HUES48 (cell line): Measurements from ENCODE around the gene DVL1.
A peak's percentile ranks its signal among the peaks of the same experiment; 100 is the strongest.
"Not testable (repeated sequence)": the region's sequence is repeated elsewhere in the genome, so short reads cannot be mapped to it uniquely, and the experiment has no call there.

Source experiments
- H3K27ac ChIP-seq: one replicate; pipeline ENCODE4 v1.7.0; 2013; ENCODE audit warnings: low read depth, low read length, inconsistent platforms
- H3K27me3 ChIP-seq: 2 replicates; pipeline ENCODE4 v1.6.1; 2013; ENCODE audit warnings: mild to moderate bottlenecking, low read length; ENCODE audit not compliant: control insufficient read depth, insufficient read depth
- H3K36me3 ChIP-seq: 2 replicates; pipeline ENCODE4 v1.6.1; 2013; ENCODE audit warnings: low read length; ENCODE audit not compliant: control insufficient read depth, insufficient read depth
- H3K4me1 ChIP-seq: 2 replicates; pipeline ENCODE4 v1.6.1; 2013; ENCODE audit warnings: mild to moderate bottlenecking, low read length; ENCODE audit not compliant: control insufficient read depth, insufficient read depth
- H3K4me3 ChIP-seq: 2 replicates; pipeline ENCODE4 v1.5.1; 2013; ENCODE audit warnings: mild to moderate bottlenecking, low read depth, low read length
- H3K9ac ChIP-seq: 2 replicates; pipeline ENCODE4 v1.6.1; 2013; ENCODE audit warnings: mild to moderate bottlenecking, low read depth, low read length, moderate library complexity
- H3K9me3 ChIP-seq: 2 replicates; pipeline ENCODE4 v1.6.1; 2013; ENCODE audit warnings: low read length; ENCODE audit not compliant: control insufficient read depth, insufficient read depth

DVL1 gene

DNA sequence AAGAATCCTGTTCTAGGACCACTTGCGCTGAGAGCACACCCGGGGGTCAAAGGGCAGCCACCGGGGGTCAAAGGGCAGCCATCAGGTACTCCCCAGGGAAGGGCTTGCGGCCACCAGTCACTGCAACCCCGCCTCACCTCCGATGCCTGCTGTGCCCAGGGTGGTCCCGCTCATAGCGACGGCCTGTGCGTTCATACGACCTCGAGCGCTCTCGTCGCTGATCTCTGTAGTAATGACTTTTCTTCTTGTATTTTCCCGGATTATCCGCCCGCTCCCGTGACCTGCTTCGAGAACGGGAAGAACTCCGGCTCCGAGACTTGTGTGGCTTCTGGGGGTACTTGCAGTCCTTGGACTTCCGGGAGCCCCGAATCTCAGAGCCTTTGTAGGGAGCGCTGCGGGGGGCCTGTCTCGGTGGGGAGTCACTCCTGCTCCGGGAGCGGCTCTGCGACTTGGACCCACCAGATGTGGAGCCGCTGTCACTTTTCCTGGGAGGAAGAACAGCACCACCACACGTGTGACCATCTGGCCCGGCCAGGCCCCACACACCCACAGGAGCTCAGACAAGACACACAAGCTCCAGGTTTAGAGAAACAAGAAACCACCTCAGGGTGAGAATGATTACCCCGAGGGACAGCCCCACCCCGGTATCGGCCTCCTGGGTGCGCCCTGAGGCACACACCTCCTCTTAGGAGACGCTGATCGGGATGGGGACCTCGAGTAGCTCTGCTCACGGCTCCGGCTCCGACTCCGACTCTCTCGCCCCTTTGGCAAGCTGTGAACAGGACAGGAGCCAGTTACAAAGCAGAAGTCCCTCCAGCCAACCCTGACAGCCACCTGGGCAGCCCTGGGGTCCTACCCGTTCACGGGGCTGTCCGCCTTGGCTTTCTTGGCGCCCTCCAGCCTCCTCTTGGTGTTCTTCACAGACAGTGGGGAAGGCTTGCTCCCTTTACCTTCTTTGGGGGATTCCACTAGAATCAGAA lies 38.2 kb upstream of the DVL1 start:
- no peak overlapping the region for H3K9ac ChIP-seq
- H3K4me1 ChIP-seq = no peaks in the 10 kb centered on the region
- peaks cover 71% of the 10 kb centered on the region for H3K36me3 ChIP-seq
- no peak overlapping the region for H3K4me3 ChIP-seq
- H3K9me3 ChIP-seq = no peaks in the 10 kb centered on the region
- no peak overlapping the region for H3K27ac ChIP-seq
- no peaks in the 10 kb centered on the region for H3K27me3 ChIP-seq

DNA sequence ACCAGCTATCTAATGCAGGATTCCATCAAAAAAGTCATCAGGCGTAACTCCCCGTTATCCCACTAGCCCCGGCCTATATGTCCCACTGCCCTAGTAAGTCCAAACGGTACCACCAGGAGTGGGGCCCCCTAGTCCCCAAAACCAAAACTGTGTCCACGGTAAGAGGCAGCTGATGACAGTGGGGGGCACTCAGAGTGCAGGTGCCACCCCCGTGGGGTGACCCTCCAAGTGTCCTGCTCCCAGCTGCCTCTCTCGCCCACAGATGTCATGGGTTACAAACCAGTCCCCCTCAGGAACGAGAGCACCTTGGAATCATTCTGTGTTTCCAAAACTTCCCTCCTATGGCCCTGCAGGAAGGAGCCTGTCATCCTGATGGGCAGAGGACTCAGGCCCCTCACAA lies 36.7 kb upstream of the DVL1 start:
- Histone ChIP-seq H3K4me1 (no peaks in the 10 kb centered on the region), H3K27me3 (no peaks in the 10 kb centered on the region), H3K4me3 (no peak overlapping the region), H3K36me3 (peaks cover 56% of the 10 kb centered on the region), H3K9me3 (no peaks in the 10 kb centered on the region), H3K27ac (no peak overlapping the region), H3K9ac (no peak overlapping the region)

DNA sequence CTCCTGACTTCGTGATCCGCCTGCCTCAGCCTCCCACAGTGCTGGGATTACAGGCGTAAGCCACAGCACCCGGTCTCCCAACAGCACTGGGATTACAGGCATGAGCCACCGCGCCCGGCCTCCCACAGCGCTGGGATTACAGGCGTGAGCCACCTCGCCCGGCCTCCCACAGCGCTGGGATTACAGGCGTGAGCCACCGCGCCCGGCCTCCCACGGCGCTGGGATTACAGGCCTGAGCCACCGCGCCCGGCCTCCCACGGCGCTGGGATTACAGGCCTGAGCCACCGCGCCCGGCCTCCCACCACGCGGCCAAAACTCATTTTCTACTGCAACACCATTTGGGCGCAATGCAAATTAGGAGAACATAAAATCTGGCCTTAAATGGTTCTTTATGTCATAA lies 36.1 kb upstream of the DVL1 start:
- peaks cover 50% of the 10 kb centered on the region for H3K36me3 ChIP-seq
- not testable (repeated sequence) for H3K4me3 ChIP-seq

DNA sequence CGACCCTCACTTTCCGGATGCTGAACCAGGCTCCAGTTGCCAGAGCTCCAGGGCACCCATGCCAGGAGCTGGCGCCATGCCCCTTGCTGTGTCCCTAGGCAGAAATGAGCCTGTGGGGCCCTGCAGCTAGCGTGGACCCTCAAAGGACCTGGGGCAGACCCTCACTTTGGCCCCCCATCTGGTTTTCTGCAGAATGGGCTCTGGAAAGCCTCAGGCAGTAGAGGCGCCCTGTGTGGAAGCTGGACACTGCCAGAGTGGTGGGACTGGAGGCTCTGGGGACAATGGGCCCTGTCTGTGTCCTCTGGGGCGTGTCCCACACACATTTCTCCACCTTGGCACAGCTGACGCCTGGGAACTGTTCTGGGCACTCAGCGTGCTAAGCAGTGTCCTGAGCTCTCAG lies 32.1 kb upstream of the DVL1 start:
- H3K4me1 ChIP-seq = no peaks in the 10 kb centered on the region
- H3K4me3 ChIP-seq = no peak overlapping the region
- no peak overlapping the region for H3K27ac ChIP-seq
- peaks cover 11% of the 10 kb centered on the region for H3K36me3 ChIP-seq
- no peak overlapping the region for H3K9ac ChIP-seq
- no peaks in the 10 kb centered on the region for H3K27me3 ChIP-seq
- H3K9me3 ChIP-seq = no peaks in the 10 kb centered on the region

More for the DNA sequence above, 36.1 kb upstream of the DVL1 start:
- not testable (repeated sequence) for H3K27ac ChIP-seq, H3K27me3 ChIP-seq, H3K9ac ChIP-seq, H3K9me3 ChIP-seq, H3K4me1 ChIP-seq

DNA sequence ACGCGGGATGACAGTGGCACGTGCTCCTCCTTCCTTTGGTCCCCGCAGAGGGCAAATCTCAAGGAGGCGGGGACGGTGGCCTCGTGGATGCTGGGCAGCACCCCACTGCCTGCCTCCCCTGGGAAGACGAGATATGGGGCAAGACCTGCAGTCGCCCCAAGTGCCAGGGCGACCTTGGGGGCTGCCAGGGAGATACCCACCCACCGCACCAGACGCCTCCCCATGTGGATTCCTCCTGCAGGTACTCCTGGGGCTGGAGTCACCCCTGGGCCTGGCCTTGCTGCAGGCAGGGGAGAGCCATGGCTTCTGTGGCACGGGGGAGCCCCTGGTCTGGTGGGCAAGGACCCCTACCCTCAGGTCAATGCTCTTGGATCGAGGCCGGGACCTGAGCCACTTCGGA lies 31.6 kb upstream of the DVL1 start:
- H3K36me3 ChIP-seq = peaks cover 7% of the 10 kb centered on the region
- no peaks in the 10 kb centered on the region for H3K27me3 ChIP-seq
- H3K27ac ChIP-seq = no peak overlapping the region
- H3K9ac ChIP-seq = no peak overlapping the region
- no peaks in the 10 kb centered on the region for H3K4me1 ChIP-seq
- H3K9me3 ChIP-seq = no peaks in the 10 kb centered on the region
- H3K4me3 ChIP-seq = no peak overlapping the region

DNA sequence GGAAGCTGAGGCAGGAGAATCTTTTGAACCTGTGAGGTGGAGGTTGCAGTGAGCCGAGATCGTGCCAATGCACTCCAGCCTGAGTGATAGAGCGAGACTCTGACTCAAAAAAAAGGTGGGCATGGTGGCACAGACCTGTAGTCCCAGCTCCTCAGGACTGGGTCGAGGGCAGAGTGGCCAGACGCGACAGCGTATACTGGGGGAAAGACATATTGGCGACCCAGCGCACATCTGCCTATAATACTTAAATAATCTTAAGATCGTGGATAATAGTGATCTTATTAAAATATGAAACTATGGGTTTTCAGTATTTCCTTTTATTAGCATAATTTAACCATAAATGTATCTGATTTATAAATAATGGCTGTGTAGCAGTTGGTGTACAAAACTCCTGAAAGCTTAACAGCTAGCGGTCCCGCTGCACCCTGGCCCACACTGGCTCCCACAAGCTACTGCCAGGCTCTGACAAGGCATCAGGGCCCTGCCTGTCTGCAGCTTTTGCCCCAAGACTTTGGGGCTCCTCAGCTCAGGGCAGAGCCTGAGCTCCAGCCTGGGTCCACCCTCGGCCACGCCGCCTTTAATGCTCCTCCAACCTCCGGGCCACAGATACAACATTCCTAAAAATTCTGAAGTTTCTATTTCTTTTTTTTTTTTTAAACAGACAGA lies 28.5 kb upstream of the DVL1 start:
- Histone ChIP-seq H3K9ac (no peak overlapping the region), H3K9me3 (no peaks in the 10 kb centered on the region), H3K4me3 (no peak overlapping the region), H3K36me3 (peaks cover 10% of the 10 kb centered on the region), H3K27me3 (no peaks in the 10 kb centered on the region), H3K27ac (no peak overlapping the region), H3K4me1 (0 out of 2 replicates have a peak, but pooled peaks cover 6% of the 10 kb centered on the region)

DNA sequence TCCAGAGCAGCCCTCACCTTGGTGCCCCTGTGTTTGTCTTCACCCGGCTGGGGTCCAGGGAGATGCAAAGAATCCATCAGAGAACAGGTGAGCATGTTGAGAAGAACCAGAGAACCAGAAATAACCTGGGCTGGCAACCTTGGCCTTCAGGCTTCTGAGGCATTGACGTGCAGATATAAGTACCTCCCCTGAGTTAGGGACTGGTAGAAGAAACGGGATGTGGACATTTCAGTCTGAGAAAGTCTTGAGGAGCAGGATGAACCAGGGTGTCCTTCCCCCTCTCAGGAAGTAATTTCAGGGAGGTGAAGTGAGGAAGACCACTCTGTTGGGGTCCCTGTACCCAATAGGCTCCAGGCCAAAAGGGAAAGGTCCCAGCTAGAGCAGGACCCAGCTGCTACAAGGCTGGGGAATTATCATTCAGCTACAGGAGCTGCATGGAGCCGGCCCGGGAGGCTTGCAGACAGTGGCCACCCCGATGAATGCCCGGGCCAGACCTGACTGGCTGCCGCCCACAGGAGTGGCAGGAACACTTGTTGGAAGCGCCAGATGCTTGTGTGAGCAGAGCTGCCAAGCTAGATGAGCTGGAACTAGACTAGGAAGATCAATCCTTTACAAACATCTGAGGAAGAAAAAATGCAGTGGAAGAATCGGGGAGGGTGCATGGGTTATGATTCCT lies 27.5 kb upstream of the DVL1 start:
- no peak overlapping the region for H3K9ac ChIP-seq
- H3K27me3 ChIP-seq = no peaks in the 10 kb centered on the region
- H3K9me3 ChIP-seq = no peaks in the 10 kb centered on the region
- peaks cover 10% of the 10 kb centered on the region for H3K36me3 ChIP-seq
- H3K27ac ChIP-seq = peak overlapping the region; percentile 85
- no peak overlapping the region for H3K4me3 ChIP-seq
- 0 out of 2 replicates have a peak, but pooled peaks cover 6% of the 10 kb centered on the region for H3K4me1 ChIP-seq

DNA sequence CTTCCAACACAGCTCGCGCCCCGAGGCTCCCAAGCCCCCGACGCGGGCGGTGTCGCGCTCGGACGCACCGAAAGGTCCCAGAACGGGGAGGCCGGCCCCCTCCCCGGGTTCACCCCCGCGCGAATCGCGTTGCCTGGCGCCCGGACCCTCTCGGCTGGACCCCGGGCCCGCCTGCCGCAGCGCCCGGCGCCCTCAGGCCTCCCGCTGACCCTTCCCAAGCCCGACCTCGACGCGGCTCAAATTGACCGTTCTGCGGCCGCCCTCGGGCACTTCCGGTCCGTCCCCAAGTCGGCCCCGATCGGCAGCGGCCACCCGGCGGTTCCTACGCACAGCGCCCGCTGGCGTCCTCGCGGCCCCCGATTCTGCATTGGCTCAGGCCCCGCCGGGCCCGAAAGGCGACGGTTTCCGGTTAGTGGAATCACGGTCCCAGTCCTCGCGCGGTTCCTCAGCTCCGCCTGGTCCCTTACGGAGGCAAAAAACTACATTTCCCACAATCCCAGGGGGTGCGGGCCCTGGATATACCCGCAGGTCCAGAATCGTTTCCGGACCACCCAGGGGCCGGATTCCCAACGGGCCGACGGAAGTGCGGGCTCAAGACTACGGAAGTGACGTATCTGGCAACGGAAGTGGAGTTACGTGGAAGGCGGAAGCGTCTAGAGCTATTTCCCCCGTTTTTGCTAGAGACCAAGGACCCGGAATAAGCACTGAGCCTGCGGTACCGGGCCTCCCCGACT lies 25.9 kb upstream of the DVL1 start, which contains the start of gene AURKAIP1:
TSS of gene AURKAIP1 (minus strand) at position 279 of the 734 bp plus-strand sequence. CDS start 451 bp downstream, outside the sequence.
- Histone ChIP-seq H3K9ac (peak within 1 kb of the TSS; percentile 74), H3K4me1 (0 out of 2 replicates have a peak, but pooled peaks cover 6% of the 10 kb centered on the region), H3K9me3 (no peaks in the 10 kb centered on the region), H3K4me3 (peak within 1 kb of the TSS; percentile 84), H3K27ac (peak within 1 kb of the TSS; percentile 85), H3K27me3 (no peaks in the 10 kb centered on the region), H3K36me3 (peaks cover 10% of the 10 kb centered on the region)

DNA sequence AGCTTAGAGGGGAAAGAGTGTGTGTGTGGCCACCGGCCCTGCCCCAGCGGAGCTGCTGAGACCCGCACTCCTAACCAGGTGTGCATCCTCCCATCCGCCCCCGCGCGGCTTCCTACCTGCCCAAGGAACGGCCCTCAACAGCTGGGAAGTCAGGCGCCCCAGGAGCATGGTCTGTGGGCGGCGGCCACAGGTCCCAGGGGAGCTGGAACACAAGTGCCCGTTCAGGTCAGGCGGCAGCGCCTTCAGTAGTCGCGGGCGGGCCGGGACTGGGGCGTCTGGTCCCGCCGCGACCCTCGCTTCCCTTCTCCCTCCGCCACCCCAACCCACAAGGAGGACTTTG lies 25.3 kb upstream of the DVL1 start:
- no peaks in the 10 kb centered on the region for H3K9me3 ChIP-seq
- no peaks in the 10 kb centered on the region for H3K27me3 ChIP-seq
- peak overlapping the region; percentile 85 for H3K27ac ChIP-seq
- H3K4me3 ChIP-seq = peak overlapping the region; percentile 84
- 0 out of 2 replicates have a peak, but pooled peaks cover 6% of the 10 kb centered on the region for H3K4me1 ChIP-seq
- H3K36me3 ChIP-seq = peaks cover 10% of the 10 kb centered on the region
- peak overlapping the region; percentile 74 for H3K9ac ChIP-seq

DNA sequence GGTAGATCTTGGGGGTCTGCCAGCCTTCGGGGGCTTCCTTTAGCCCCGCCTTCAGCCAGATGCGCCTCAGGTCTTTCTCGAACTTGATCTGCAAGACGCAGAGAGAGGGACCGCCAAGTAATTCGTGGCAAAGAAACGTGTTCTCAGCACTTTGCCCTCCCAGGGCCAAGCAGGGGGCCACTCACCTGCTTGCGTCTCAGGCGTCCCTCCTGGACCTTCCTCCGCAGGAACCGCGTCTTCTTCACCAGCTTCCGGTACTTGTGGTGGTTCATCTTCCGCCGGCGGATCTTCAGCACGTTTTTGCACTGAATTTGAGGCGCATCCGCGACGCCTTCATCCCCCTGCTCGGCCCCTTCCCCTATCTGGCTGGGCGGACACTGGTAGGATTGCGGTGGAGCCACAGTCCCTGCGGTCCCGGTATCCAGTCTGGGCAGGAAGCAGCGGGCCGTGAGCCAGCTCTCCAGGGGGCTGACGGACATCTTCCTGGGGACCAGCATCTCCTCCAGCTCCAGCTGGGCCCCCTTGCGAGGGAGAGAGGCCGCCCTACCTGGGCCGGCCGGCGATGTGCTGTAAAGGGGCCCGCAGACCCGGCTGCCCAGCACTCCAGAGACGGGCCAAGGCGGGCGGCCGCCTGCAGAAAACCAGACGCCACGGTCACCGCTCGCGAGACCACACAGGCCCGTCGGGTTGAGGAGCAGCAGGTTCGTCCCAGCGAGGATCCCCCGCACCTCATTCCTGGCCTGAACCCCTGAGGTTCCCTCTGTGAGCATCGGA lies 24.8 kb upstream of the DVL1 start:
- Histone ChIP-seq H3K27ac (no peak overlapping the region), H3K9ac (peak overlapping the region; percentile 74; the same call in 1 of the 2 replicates), H3K36me3 (peaks cover 10% of the 10 kb centered on the region)

More for the DNA sequence above, 24.8 kb upstream of the DVL1 start:
- H3K9me3 ChIP-seq = no peaks in the 10 kb centered on the region
- H3K27me3 ChIP-seq = no peaks in the 10 kb centered on the region
- H3K4me1 ChIP-seq = 0 out of 2 replicates have a peak, but pooled peaks cover 6% of the 10 kb centered on the region
- H3K4me3 ChIP-seq = peak overlapping the region; percentile 84
